ENCODE data around the gene LUC7L3.

DNA sequence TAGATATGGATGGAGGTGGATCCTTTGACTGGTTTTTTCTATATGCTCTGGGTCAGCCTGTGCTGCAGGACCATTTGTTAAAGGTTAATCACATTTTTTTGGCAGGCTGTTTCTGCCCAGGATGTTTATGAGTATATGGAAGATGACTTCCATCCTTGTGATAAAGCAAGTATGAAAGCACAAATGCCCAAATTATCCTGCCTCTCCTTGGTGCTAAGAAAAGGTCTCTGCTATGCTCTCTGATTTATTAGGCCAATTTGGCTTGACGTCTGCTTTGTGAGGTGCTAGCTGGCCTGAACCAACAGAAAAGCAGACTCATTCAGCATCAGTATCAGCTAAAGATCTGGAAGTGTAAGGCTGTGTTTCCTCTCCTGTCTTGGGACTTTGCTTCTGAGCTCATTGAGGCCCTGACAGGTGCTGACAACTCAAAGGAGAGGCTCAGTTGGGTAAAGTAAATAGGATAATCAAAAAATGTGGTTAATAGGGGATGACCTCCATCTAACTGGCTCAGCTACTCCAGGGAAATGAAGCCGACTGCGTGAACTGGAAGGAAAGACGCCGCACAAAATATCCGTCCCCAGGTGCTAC lies 26.9 kb upstream of the LUC7L3 start:
- TF ChIP-seq, protein P1, sequence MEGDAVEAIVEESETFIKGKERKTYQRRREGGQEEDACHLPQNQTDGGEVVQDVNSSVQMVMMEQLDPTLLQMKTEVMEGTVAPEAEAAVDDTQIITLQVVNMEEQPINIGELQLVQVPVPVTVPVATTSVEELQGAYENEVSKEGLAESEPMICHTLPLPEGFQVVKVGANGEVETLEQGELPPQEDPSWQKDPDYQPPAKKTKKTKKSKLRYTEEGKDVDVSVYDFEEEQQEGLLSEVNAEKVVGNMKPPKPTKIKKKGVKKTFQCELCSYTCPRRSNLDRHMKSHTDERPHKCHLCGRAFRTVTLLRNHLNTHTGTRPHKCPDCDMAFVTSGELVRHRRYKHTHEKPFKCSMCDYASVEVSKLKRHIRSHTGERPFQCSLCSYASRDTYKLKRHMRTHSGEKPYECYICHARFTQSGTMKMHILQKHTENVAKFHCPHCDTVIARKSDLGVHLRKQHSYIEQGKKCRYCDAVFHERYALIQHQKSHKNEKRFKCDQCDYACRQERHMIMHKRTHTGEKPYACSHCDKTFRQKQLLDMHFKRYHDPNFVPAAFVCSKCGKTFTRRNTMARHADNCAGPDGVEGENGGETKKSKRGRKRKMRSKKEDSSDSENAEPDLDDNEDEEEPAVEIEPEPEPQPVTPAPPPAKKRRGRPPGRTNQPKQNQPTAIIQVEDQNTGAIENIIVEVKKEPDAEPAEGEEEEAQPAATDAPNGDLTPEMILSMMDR (IDR thresholded peaks at IDR 0.05), result no peak
- TF ChIP-seq POLR2A (IDR thresholded peaks at IDR 0.05) (no peak), EP300 (IDR thresholded peaks at IDR 0.05) (no peak)
